ENCODE data around the gene PSMD6.

DNA sequence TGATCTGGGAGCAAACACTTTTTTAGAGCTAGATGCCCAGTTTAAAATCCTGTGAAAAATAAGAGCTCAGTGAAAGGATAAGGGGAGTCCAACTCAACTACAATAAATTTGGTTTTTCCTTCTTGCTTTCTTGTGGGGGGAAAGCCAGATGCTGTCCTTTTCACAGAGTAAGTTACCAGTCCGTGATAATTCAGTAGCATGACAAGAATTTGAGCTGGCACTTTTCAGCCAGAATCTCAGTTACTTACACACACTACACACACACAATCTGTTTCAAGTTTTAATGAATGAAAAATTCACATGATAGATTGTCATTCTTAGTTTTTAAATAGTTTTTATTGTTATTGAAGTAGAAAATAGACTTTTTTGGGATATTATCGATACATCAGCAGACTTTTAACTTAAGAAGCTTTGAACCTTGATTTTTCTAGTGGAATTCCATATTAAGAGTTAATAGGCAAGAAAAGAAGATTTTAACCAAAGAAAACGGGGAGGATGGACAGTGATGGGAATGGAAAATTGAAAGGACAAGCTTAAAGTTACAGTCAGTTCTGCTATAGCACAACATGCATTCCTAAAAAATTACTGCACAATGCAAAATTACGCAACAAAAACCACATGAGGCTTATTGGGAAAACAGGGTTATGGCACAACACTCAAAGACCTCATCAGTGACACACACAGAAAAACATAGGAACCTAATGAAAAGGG is 47.0 kb downstream of the PSMD6 start:
- TF ChIP-seq, protein P1, sequence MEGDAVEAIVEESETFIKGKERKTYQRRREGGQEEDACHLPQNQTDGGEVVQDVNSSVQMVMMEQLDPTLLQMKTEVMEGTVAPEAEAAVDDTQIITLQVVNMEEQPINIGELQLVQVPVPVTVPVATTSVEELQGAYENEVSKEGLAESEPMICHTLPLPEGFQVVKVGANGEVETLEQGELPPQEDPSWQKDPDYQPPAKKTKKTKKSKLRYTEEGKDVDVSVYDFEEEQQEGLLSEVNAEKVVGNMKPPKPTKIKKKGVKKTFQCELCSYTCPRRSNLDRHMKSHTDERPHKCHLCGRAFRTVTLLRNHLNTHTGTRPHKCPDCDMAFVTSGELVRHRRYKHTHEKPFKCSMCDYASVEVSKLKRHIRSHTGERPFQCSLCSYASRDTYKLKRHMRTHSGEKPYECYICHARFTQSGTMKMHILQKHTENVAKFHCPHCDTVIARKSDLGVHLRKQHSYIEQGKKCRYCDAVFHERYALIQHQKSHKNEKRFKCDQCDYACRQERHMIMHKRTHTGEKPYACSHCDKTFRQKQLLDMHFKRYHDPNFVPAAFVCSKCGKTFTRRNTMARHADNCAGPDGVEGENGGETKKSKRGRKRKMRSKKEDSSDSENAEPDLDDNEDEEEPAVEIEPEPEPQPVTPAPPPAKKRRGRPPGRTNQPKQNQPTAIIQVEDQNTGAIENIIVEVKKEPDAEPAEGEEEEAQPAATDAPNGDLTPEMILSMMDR (IDR thresholded peaks at IDR 0.05): no peak
- no peak for TF ChIP-seq POLR2A (IDR thresholded peaks at IDR 0.05)
